HG02870 (cell line): Measurements from ENCODE around the gene ACER1.

Experiments
- ATAC-seq: cut with Tn5 transposase; IDR thresholded peaks from one replicate; pipeline ENCODE4 v1.9.1; 2021; ENCODE audit warnings: mild to moderate bottlenecking, moderate library complexity; ENCODE audit not compliant: unreplicated experiment

ACER1 gene

DNA sequence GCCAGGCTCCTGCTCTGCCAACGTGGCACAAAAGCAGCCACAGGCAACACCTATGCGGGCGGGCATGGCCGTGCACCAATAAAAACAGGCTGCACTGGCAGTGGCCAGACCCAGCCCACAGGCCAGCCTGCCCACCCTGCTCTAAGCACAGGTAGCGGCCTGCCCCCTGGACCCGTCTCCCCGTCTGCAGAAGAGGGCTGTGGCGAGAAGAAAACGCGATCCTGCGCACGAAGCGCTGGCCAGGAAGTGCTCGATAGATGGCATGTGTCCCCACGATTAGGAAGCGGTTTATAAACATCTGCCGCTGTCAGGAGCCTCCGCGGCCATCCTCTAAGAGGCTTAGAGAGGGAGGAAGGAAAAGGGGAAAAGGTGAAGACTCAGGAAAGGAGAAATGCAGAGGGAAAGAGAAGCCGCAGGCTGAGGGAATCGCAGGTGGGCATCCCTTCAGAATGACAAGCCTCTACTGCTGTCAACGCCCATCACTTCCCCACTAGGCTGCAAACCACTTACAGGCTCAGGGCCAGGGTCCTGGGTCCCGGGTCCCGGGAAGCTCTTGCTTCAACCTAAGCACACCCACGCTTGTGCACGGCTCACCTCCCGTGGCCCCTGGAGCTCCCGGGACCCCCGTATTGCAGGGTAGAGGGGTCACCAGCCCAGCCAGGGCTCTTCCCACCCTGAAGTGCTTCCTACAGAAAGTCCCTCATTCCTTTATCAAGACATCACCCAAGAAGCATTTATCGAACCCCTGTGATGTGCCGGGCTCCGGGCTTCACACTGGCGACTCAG lies 64.1 kb downstream of the ACER1 start:
- no peak for ATAC-seq

- ATAC-seq = no peak
These were observed 65.0 kb downstream of the ACER1 start for GRCh38 chr19:6268382-6268771.

DNA sequence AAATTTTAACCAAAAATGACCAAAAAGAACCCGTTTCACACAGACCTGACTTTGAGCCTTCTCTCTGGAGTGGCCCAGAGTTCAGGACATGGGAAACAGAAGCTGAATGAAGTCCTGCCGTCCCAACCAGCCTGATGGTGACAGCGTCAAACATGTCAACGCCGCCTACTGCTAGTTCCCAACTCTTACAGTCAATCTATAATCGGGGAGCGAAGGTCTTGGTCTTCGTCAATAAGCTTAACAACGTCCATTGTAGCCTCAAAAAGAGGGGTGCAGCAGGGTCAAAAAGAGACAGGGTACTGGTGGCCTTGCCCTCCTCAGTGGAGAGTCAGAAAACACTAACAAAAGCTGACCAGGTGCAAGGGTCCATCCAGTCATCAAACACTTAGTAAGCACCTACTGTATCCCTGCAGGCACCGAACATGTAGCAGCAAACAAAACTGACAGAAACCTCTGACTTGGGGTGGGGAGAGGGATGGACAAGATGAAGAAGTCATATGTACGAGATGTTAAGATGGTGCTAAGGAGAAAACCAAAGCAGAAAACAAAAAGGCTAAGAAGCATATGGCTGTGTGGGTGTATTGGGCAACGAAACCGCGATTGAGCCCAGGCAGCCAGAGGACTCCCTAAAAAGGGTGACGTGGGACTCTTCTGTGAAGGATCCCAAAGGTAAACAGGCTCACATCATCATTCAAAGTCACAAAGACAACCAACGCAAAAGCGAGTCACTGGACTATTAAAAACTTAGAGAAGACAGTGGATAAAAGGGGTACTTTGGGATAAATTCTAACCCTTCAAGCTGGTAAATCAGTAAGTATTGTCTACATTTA lies 65.6 kb downstream of the ACER1 start:
- ATAC-seq = no peak

- ATAC-seq = no peak
These were observed 68.6 kb downstream of the ACER1 start for GRCh38 chr19:6264803-6265202.

DNA sequence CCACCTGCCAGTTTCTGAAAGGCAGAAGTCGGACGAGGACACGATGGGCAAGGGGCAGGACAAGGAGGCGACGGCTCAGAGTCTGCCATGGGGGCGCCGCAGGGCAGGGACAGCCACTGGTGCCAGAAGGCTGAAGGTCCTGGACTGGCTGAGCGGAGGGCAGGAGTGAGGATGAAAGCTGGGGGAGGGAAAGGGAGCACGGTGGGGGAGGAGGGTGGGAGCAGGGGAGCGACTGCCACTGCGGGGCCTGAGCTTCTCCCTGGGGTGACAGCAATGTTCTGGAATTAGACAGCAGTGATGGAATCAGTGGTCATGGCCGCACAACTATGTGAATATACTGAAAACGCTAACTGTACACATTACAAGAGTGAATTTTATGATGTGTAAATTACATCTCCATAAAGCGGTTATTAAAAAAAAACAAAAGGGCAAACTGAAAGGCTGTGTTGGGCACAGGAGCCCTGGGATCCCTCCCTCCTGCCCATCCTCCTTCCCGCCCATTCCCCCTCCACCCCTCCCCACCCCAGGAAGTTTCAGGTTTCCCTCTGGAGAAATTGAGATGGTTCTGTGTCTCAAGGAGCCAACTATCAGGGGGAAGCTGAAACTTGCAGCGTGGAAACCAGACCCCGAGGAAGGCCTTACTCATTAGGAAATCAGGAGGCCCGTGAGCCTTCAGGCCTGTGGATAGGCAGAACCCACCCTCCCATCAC lies 69.5 kb downstream of the ACER1 start:
- no peak for ATAC-seq

GRCh38 chr19:6263306-6263705 lies 70.1 kb downstream of the ACER1 start:
- ATAC-seq = no peak

- no peak for ATAC-seq
These were observed 70.9 kb downstream of the ACER1 start for GRCh38 chr19:6262519-6262918.

DNA sequence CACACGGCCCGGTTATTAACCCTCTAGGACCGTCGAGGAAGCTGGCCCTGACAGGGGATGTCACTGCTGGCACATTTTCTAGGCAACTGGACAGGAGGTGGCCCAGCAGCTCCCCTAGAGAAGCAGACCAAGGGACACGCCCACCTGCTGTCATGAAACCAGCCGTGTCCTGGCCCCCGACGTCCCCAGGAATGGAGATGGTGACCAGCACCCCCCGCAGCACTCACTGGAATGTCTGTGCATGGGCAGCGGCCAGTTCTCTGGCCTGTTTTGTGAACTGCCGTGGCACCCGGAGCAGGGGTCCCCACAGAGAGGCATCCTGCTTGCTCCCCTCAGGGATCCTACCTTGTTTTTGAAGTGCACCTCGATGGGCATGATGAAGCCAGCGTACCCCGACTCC lies 71.5 kb downstream of the ACER1 start:
- no peak for ATAC-seq

- ATAC-seq = no peak
These were observed 72.3 kb downstream of the ACER1 start for GRCh38 chr19:6260912-6261650.

- no peak for ATAC-seq
These were observed 73.0 kb downstream of the ACER1 start for GRCh38 chr19:6260376-6260775.

DNA sequence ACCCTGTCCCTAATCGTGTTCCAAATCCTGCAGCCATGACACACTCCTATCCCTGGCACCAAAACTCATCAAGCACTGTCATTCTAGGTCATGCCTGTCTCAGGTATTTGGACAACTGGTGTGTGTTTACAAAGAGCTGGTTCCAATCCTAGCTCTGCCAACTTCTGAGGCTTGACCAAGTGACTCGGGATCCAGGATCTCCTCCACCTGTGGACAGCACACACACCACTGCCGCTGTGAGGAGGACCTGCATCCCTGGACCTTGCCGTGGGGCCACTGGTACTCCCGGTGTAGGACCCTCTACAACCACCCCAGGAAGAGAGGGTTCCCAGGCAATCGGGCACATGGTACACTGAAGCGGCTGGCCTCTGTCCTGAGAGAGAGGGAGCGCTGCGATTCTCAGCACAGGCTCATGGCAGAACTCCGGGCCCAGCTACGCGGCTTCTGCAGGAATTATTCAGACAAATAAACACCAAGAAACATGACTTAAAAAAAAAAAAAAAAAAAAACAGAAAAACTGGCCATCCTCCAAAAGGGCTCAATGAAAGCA lies 74.0 kb downstream of the ACER1 start:
- no peak for ATAC-seq

DNA sequence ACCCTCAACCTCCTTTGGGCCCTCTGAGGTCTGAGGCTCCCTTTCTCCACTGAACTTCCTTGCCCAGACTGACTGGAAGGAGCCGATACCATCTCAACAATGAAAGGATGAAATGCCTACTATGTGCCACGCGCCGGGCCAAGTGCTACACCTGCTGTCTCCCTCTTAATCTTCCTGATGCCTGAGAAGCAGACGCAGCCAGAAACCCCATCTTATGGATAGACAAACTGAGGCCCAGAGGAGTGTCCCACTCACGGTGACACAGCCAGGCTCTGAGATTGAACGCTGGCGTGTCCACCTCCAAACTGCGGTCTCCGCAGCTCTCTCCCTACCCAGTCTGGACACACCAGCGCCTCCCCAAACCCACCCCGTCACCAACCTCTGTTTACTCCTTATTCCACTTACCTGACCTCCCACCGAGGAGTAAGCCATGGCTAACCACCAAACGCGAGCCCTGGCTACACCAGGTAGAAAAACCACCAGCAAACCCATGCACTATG lies 74.5 kb downstream of the ACER1 start:
- ATAC-seq = no peak
